ENCODE results near the gene MAP3K19. TPM values are rescaled to one million over a fixed set of nuclear protein-coding genes. Genes with fewer than 3 reads are reported as not detected.
"Not testable (repeated sequence)": the region's sequence is repeated elsewhere in the genome, so short reads cannot be mapped to it uniquely, and the experiment has no call there.

The MAP3K19 gene
- total RNA-seq, 1 donor = not detected

DNA sequence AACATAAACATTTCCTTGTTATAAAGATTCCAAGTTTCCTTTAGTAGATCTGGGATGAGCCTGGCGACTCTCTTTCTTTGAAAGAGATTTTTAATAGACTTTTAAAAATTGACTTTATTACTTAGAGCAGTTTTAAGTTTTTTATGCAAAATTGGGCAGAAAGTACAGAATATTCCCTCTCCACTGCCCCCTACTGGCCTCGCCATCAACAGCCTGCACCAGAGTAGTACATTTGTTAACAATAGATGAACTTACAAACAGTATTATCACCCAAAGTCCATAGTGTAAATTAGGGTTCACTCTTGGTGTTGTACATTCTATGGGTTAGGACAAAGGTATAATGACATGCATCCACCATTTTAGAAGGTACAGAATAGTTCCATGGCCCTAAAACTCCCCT lies 3.9 kb downstream of the MAP3K19 start:
- Histone ChIP-seq H3K4me1 (ENCODE audit: insufficient read depth, low read length) (no peaks in the 10 kb centered on the region), H3K27ac (ENCODE audit: low read depth, low read length) (no peak overlapping the region), H2AFZ (ENCODE audit: low read length) (no peak overlapping the region), H3K36me3 (ENCODE audit: insufficient read depth, low read length) (no peaks in the 10 kb centered on the region), H3K9me3 (ENCODE audit: low read depth, low read length) (no peaks in the 10 kb centered on the region), H3K27me3 (ENCODE audit: insufficient read depth, low read length) (peaks cover 18% of the 10 kb centered on the region), H4K20me1 (ENCODE audit: insufficient read depth, low read length) (no peaks in the 10 kb centered on the region), H3K4me2 (ENCODE audit: insufficient read depth, low read length) (no peak overlapping the region), H3K4me3 (ENCODE audit: insufficient read depth, low read length) (no peak overlapping the region), H3K79me2 (ENCODE audit: insufficient read depth, low read length) (no peaks in the 10 kb centered on the region)
- TF ChIP-seq, protein P1, sequence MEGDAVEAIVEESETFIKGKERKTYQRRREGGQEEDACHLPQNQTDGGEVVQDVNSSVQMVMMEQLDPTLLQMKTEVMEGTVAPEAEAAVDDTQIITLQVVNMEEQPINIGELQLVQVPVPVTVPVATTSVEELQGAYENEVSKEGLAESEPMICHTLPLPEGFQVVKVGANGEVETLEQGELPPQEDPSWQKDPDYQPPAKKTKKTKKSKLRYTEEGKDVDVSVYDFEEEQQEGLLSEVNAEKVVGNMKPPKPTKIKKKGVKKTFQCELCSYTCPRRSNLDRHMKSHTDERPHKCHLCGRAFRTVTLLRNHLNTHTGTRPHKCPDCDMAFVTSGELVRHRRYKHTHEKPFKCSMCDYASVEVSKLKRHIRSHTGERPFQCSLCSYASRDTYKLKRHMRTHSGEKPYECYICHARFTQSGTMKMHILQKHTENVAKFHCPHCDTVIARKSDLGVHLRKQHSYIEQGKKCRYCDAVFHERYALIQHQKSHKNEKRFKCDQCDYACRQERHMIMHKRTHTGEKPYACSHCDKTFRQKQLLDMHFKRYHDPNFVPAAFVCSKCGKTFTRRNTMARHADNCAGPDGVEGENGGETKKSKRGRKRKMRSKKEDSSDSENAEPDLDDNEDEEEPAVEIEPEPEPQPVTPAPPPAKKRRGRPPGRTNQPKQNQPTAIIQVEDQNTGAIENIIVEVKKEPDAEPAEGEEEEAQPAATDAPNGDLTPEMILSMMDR (IDR thresholded peaks at IDR 0.05; ENCODE audit: extremely low read depth, low read depth, low read length) = peak; percentile 56
- DNase-seq (ENCODE audit: insufficient read length, low spot score, missing footprints) = no peak

DNA sequence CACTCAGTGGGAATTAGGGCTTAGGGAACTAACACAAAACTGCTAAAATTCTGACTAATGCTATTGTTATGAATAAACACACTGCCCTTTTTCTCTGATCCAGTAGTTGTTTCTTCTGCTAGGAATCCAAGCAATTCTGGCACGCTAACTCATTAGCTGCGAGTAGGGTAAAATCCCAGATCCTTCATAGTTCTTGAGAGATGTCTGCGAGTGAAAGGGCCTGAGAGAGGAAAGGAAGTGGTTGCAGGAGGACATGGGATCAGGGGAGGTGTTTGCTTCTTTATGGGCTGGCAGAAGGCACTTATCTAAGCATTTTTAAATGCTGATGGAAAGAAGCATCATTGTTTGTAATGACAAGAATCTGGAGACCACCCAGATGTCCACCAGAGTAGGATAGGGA lies 9.4 kb downstream of the MAP3K19 start:
- no peaks in the 10 kb centered on the region for H3K4me1 ChIP-seq (ENCODE audit: insufficient read depth, low read length)
- TF ChIP-seq, protein P1 (IDR thresholded peaks at IDR 0.05; ENCODE audit: extremely low read depth, low read depth, low read length) = no peak
- H3K4me3 ChIP-seq (ENCODE audit: insufficient read depth, low read length) = no peak overlapping the region
- no peak overlapping the region for H3K27ac ChIP-seq (ENCODE audit: low read depth, low read length)
- no peak overlapping the region for H3K4me2 ChIP-seq (ENCODE audit: insufficient read depth, low read length)
- no peaks in the 10 kb centered on the region for H3K79me2 ChIP-seq (ENCODE audit: insufficient read depth, low read length)
- DNase-seq (ENCODE audit: insufficient read length, low spot score, missing footprints) = peak; percentile 73
- peaks cover 10% of the 10 kb centered on the region for H3K27me3 ChIP-seq (ENCODE audit: insufficient read depth, low read length)
- H2AFZ ChIP-seq (ENCODE audit: low read length) = no peak overlapping the region
- no peaks in the 10 kb centered on the region for H4K20me1 ChIP-seq (ENCODE audit: insufficient read depth, low read length)
- H3K36me3 ChIP-seq (ENCODE audit: insufficient read depth, low read length) = no peaks in the 10 kb centered on the region
- H3K9me3 ChIP-seq (ENCODE audit: low read depth, low read length) = no peaks in the 10 kb centered on the region

DNA sequence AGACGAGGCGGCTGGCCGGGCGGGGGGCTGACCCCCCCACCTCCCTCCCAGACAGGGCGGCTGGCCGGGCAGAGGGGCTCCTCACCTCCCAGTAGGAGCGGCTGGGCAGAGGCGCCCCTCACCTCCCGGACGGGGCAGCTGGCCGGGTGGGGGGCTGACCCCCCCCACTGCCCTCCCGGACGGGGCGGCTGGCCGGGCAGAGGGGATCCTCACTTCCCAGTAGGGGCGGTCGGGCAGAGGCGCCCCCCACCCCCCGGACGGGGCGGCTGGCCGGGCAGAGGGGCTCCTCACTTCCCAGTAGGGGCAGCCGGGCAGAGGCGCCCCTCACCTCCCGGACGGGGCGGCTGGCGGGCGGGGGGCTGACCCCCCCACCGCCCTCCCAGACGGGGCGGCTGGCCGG lies 14.0 kb downstream of the MAP3K19 start:
- not testable (repeated sequence) for H3K27me3 ChIP-seq (ENCODE audit: insufficient read depth, low read length); H3K4me3 ChIP-seq (ENCODE audit: insufficient read depth, low read length); H3K79me2 ChIP-seq (ENCODE audit: insufficient read depth, low read length); H3K36me3 ChIP-seq (ENCODE audit: insufficient read depth, low read length); H3K4me1 ChIP-seq (ENCODE audit: insufficient read depth, low read length); H4K20me1 ChIP-seq (ENCODE audit: insufficient read depth, low read length); H3K27ac ChIP-seq (ENCODE audit: low read depth, low read length); H3K4me2 ChIP-seq (ENCODE audit: insufficient read depth, low read length); DNase-seq (ENCODE audit: insufficient read length, low spot score, missing footprints); H2AFZ ChIP-seq (ENCODE audit: low read length); H3K9me3 ChIP-seq (ENCODE audit: low read depth, low read length)

DNA sequence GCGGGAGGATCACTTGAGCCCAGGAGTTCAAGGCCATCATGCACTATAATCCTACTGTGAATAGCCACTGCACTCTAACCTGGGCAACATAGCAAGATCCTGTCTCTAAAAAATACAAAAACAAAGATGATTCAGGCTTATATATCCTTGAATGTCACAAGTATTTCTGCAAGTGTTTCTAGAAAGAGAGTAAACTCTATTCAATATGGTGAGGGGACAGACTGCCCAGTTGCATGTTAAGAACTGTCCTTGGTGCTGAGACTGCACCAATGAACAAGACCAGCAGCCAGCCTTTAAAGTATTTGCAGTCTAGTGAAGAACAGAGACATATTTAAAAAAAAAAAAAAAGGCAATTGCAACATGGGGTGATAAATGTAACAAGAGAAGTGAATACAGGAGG lies 16.4 kb downstream of the MAP3K19 start:
- TF ChIP-seq, protein P1 (IDR thresholded peaks at IDR 0.05; ENCODE audit: extremely low read depth, low read depth, low read length) = no peak
- H3K4me2 ChIP-seq (ENCODE audit: insufficient read depth, low read length) = no peak overlapping the region
- no peaks in the 10 kb centered on the region for H3K79me2 ChIP-seq (ENCODE audit: insufficient read depth, low read length)
- peak; percentile 91 for DNase-seq (ENCODE audit: insufficient read length, low spot score, missing footprints)
- no peaks in the 10 kb centered on the region for H3K36me3 ChIP-seq (ENCODE audit: insufficient read depth, low read length)
- H4K20me1 ChIP-seq (ENCODE audit: insufficient read depth, low read length) = no peaks in the 10 kb centered on the region
- no peaks in the 10 kb centered on the region for H3K27me3 ChIP-seq (ENCODE audit: insufficient read depth, low read length)
- H3K4me3 ChIP-seq (ENCODE audit: insufficient read depth, low read length) = no peak overlapping the region
- H3K4me1 ChIP-seq (ENCODE audit: insufficient read depth, low read length) = no peaks in the 10 kb centered on the region
- no peak overlapping the region for H2AFZ ChIP-seq (ENCODE audit: low read length)
- H3K27ac ChIP-seq (ENCODE audit: low read depth, low read length) = no peak overlapping the region
- no peaks in the 10 kb centered on the region for H3K9me3 ChIP-seq (ENCODE audit: low read depth, low read length)
